Suppressor macrophage (primary cell): ENCODE measurements around the gene WDR90.

ENCODE experiments used
- DNase-seq, 4 experiments: peaks; one replicate each; pipeline ENCODE4 v3.0.0-alpha.2; 2020 to 2022

Gene WDR90

DNA sequence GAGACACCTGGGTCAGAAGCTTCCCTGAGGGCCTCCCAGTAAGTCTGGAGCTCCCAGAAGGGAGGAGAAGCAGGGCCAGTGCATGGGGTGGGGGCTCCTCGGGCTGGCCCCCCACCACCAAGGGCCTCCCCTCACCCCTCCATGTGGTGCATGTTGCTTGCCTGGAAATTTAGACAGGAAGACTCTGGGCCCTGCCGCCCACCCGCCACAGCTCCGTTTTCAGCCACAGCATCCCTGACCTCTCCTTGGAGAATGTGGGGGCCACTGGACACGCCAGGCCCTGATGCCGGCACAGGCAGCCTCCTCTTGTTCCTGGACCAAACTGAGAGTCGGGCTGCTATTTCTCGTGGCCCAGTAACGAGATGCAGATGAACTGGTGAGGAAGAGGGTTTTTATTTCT is 10.3 kb upstream of the WDR90 start:
- DNase-seq = no peak

DNA sequence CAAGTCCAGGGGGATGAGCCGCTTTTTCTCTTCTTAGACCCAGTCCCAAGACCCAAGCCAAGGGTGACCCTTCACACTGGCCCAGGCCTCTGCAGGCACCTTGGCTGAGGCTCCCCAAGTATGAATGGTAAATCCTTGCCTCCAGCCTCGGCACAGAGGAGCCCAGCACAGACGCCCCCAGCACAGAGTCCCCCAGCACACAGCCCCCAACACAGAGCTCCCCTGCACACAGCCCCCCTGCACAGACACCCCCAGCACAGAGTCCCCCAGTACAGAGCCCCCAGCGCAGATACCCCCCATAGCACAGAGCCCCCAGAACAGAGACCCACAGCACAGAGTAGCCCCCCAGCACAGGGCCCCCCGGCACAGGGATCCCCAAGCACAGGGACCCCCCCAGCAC is 8.6 kb upstream of the WDR90 start:
- no peak for DNase-seq

DNA sequence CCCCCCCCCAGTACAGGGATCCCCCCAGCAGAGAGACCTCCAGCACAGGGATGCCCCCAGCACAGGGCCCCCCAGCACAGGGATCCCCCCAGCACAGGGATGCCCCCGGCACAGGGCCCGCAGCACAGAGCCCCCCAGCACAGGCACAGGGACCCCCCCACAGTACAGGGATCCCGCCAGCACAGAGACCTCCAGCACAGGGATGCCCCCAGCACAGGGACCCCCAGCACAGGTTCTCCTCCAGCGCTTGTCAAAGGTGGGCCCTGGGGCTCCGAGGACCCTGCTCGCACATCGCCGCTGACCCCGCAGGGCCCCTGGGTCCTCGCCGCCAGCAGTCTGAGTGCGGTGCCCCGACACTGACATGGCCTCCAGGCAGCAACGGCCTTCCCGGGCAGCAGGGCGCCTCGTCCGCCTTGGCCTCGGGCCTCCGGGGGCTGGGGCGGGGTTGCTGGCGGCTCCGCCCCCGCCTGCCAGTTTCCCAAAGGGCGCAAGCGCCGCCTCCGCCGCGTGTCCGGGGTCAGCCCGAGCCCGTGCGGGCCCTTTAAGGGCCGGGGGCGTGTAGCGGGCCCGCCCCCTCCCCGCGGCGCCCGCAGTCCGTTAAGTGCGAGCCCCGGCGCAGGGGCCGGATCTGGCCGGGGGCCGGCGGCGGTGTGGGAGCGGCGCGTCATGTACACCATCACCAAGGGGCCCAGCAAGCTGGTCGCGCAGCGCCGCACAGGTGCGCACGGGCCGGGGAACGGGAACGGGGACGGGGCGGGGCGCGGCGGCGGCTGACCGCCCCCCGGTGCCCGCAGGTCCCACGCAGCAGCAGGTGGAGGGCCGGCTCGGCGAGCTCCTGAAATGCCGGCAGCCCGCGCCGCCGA is 7.6 kb upstream of the WDR90 start, which contains the start of gene MCRIP2:
Gene MCRIP2 (plus strand): TSS at position 503 of the 863 bp plus-strand sequence. CDS start 164 bp downstream, at position 667.
- peak; percentile 91 to 98 (median 94) for DNase-seq

DNA sequence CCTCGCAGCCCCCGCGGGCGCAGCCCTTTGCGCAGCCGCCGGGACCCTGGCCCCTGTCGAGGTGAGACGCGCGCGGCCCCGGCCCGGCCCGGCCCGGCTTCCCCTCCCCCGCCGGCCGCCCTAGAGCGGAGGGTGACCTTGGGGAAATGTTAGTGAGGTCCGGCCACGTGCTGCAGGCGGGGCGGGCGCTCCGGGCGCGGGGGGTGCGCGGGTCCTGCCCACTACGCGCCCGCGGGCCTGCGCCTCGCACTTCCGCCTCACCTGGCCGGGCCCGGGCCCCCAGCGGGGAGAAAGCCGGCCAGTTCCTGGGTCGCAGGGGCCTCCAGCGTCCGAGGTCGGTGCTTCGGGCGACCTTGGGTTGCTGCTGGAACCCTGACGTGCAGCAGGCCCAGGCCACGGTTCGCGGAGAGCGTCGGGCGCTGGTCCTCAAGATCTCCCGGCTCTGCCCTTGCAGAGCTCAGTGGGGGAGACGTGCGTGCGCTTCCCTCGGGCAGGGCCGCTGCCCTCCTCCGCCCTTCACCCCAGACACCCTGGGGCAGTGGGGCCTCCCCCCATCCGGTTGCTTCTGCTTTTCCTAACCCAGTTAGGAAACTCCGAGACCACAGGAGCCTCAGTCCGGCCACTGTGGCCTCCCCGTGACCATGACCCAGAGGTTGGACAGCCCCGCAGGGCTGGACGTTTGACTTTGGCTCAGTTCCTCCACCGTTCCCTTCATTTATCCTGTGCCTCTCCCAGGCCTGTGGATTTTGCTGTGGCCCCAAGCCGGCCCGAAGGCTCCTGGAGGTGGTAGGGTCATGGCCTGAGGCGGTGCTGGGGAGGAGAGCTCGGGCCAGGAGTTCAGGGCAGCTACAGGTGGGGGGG is 6.7 kb upstream of the WDR90 start:
- DNase-seq = peak; percentile 93 to 97 (median 96)

DNA sequence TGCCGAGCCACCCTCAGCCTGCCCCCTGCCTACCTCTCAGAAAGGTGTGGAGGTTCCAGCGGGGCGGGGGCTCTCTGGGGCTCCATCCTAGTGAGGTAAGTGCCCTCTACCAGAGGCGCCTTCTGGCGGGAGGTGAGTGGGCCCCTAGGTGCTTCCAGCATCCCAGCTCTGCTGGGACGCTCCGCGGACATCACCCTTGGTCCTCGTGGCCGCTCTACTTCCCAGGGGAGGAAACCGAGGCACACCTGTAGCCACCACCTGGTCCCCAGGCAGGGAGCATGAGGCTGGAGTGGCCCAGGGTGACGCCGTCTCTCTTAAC is 6.2 kb upstream of the WDR90 start:
- DNase-seq = no peak

DNA sequence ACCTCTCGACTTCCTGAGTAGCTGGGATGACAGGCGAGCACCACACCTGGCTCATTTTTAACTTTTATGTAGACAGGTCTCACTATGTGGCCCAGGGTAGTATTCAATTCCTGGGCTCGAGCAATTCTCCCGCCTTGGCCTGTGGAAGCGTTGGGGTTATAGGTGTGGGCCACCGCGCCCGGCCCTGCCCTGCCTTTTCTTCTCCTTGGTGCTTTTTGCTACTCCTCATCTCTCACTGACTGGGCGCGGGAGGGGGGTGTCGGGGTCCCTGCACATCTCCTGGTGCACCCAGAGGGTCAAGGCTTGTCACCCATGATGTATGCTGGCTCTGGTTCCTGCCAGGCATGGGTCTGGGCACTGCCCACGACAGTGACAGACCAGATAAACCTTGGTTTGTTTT is 4.6 kb upstream of the WDR90 start:
- no peak for DNase-seq

DNA sequence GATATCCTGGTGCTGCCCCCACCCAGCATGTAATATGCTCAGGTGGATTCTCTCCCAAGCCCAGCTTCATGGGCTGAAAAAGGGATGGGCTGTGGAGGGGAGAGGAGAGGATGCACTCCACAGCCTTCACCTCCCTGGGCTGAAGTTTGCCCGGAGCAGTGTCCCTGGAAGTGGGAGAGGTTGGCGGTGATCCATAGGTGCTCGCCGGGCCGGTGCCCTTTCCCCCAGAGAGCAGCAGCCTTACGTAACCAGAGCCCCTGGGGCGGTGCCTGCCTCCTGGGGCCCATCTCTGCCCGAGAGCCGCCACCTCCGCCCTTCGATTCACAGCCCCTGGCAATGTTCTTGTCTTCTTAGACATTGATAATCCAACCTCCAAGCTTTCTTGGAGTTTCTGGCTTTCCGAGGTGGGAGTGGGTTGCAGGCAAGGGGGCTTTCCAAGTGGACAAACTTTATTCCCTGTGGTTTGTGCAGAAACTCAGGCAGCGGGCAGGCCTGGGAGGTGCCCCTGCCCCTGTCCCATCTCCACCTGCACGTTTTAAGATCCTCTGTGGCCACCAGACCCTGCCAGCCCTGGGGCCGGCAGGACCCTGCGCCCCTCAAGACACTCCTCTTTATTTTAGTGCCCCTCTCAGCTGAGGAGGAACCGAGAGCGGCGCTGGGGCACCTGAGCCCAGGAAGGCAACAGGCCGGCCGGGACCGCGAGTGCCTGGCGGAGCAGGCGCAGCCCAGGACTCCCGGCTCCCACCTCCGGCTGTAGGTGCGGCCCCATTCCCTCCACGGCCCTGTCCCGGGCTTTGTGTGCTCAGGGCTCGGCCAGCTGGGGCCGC is 3.1 kb upstream of the WDR90 start:
- no peak for DNase-seq

DNA sequence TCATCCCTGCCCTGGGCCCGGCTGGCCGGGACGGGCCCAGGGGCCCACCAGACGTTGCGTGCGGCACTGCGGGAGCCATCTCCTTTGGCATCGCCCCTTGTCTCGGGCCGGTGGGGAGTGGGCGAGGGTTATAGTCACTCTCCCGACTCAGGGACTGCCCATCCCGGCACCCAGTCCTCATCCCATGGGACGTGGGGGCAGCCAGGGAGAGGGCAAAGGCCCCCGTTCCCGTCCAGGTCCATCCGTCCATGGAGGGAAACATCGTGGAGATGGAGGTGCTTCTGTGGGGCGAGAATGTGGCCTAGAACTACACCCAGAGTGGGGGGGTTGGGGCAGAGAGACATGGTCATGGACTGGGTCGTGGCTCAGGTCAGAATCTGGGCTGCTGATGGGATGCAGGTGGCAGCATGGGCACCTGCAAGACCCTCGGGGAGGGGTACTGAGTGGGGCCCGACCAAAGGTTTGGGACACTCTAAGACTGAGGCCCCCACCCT is 2.4 kb upstream of the WDR90 start:
- no peak for DNase-seq

DNA sequence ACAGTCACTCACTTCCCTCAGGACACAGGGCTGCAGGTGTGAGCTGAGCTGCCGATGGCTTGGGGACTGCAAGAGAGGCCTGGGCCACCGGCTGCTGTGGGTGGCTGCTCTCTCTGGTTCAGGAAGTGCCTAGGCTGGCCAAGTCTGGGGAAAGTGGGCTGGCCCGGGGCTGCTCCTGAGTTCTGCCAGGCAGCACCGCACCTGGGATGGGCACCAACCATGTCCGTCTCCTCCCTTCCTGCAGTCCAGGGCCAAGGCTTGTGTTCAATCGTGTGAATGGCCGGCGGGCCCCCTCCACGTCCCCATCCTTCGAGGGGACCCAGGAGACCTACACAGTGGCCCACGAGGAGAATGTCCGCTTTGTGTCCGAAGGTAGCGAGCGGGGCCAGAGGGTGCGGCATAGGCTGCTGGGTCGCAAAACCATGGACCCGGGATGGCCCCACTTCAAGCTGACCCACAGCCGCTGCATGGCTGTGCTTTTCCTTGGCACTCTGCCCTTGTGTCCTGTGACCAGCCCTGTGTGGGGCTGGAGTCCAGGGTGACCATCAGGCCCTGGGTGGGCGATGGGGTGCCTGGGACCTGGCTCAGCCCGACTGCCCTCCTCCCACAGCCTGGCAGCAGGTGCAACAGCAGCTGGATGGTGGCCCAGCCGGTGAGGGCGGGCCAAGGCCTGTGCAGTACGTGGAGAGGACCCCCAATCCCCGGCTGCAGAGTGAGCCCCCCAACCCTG is 1.8 kb upstream of the WDR90 start:
- DNase-seq = peak in 1 of 4 experiments; percentile 18

DNA sequence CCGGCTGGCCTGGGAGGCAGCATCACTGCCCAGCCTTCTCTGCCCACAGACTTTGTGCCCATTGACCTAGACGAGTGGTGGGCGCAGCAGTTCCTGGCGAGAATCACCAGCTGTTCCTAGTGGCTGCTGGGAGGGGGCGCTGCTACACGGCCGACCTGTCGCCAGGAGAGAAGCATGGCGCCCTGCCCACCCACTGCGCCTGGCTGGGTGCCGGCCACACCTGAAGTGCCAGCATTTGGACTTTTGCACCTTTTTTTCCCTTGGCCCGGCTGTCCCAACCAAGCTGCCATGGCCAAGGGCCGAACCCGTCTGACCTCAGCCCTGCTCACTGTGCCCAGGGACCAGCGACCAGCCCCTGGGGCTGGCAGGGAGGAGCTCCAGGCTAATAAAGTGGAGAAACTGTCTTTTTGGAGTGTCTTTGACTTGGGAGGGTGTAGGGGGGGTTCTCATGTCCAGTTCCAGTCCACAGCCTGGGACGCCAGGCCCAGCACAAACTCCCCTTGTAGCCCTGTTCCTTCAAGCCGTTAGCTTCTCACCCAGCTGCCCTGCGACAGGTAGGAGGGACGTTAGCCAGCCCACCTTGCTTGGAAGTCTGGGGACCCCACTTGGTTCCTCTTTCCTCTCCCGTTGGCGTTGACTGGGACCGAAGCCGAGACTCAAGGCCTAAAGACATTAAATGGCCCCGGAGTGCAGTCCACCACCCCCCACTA is 939 bp upstream of the WDR90 start:
- peak; percentile 31 to 71 (median 57) for DNase-seq

DNA sequence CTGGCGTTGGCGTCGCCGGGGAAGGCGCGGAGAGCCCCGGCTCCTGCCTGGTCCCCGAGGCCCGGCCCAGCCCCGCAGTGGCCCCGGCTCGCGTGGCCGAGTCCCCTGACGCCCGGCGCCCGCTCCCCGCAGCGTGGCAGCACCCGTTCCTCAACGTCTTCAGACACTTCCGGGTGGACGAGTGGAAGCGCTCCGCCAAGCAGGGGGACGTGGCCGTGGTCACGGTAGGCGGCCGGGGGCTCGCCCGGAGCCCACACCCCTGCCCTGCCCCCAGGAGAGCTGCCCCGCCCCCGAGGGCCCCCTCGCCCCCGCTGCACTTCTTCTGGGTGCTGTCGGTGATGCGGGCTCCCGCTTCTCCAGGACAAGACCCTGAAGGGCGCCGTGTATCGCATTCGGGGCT is 466 bp downstream of the WDR90 start:
- DNase-seq = peak; percentile 11 to 58 (median 34)

DNA sequence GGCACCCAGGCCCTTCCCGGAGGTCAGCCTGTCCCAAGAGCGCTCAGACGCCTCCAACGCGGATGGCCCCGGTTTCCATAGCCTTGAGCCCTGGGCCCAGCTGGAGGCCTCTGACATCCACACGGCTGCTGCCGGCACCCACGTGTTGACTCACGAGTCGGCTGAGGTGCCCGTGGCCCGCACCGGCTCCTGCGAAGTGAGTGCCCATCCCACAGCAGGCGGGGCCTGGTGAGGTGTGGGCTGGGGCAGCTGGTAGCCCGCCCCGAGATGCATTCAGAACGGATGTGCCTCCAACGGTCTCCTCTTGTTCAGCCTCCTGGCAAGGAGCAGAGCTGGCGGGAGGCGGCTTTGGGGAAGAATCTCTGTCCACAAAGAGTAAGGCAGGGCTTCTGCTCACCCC is 2.7 kb downstream of the WDR90 start:
- no peak for DNase-seq

DNA sequence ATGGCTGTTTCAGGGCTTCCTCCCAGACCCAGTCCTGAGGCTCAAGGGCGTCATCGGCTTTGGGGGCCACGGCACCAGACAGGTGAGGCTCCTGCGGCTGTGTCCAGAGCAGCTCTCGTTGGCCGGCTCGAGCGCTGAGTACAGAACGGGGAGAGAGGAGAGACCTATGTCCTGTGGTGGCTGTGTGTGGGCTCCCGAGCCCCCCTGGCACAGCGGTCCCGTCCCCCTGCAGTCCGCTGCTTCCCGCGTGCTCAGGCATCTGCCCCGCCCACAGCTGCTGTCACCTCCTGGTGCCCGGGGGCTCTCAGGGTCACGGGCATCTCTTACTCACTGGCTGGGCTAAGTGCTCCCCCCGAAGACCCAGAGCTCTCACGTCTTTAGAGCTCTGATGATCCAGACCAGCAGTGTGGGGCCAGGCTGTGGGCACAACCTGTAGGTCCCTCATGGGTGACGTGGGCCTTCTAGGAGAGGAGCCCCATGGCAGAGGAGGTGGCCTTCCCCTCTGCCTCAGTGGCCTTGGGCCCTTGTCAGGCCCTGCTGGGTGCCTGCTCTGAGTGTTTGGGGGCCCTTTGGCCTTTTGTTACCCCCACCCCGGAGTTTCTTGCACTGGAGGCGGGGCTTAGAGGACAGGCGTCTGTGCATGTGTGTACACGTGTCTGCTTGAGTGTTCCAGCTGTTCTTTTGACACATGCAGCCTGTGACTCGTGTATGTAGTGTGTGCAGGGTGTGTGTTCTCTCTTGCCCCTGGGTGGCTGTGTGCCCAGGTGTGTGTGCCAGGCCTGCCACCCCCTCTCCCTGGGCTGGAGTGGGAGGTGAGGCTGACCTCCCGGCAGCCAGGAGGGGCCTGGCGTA is 3.5 kb downstream of the WDR90 start:
- no peak for DNase-seq

DNA sequence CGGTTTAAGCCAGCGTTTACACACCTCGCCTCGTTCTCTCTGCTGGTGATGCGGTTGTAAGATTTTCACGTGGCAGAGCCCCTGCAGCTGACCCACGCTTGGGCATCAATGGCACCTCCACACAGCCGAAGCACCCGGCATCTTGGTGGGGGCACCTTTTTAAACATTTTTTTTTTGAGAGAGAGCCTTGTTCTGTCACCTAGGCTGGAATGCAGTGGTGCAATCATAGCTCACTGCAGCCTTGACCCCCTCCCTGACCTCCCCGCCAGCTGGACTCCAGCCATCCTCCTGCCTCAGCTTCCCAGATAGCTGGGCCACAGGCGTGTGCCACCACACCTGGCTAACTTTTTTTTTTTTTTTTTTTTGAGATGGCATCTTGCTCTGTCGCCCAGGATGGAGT is 4.9 kb downstream of the WDR90 start:
- no peak for DNase-seq

DNA sequence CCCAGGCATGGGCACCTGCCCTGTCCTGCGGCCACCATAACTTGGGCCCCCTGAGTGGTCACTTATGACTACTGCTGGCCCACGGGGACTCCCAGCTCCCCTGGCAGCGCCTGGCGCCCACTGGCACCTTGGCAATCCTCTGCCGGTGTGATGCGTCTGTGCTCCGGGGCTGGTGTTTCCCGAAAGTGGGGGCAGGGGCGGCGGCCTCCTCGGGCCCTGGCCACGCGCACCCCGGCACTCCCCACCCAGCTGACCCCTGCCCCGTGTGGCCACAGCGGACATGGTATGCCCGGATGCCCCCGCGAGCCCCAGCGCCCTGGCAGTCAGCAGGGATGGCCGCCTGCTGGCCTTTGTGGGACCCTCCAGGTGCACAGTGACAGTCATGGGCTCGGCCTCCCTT is 8.3 kb downstream of the WDR90 start:
- no peak for DNase-seq

DNA sequence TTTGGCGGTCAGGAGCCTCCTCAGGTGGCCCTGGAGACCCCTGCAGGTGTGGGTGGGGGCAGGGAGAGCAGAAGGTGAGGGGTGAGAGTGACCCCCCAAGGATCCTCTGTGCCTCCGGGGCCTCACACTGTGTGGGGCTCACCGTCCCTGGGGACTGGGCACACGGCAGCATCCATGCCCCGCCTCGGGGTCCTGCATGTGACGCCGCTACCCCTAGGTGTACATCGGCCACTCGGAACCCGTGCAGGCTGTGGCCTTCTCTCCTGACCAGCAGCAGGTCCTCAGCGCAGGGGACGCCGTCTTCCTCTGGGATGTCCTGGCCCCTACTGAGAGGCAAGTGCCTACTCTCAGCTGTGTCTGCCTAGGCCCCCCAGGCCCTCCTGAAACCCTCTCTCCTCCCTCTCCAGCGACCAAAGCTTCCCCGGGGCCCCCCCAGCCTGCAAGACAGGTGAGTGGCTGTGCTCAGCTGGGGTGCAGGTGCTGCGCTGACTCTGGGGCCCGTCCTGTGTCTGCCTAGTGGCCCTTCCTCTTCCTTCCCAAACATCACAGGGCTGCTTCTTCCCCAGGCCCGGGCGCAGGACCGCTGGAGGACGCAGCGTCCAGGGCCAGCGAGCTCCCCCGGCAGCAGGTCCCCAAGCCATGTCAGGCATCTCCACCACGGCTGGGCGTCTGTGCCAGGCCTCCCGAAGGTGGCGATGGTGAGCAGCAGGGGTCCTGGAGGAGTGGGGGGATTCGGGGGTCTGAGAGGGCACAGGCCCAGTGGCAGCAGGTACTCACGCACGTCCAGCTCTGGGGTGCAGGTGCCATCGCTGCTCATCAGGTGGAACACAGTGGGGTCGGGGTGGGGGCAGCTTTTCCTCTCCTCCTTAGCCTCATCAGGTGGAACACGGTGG is 9.8 kb downstream of the WDR90 start:
- DNase-seq = no peak

DNA sequence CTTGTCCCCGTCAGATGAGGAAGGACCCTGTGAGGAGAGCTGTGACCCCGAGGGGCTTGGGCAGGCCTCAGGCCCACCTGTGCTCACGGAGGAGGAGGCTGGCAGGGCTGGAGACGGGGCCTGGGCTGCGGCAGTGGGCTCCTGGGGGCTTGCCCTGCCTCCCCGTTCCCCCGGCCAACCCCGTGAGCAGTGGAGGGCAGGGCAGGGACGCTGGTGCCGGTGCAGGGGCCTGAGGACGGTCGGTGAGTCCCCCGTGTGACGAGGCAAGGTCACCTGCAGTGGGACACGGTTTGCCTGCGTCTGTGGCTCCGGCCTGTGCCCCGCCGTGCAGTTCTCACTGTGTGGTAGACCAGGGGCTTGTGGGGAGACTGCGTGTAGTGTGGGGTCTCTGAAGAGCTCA is 10.5 kb downstream of the WDR90 start:
- no peak for DNase-seq

DNA sequence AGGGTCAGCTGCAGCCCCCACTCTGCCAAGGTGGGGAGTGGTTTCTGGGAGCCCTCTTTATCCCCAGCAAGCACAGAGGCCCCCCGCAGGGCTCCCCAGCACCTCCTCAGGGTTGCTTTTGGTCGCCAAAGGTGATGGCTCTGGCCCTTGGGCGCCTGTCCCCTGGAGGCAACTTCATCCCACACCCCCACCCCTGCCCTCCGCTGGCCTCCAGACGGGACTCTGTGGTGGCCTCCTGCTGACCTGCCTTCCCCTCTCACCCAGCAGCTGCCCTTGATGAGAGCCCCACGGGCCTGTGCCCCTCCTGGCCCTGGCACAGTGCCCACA is 10.9 kb downstream of the WDR90 start:
- DNase-seq = no peak

DNA sequence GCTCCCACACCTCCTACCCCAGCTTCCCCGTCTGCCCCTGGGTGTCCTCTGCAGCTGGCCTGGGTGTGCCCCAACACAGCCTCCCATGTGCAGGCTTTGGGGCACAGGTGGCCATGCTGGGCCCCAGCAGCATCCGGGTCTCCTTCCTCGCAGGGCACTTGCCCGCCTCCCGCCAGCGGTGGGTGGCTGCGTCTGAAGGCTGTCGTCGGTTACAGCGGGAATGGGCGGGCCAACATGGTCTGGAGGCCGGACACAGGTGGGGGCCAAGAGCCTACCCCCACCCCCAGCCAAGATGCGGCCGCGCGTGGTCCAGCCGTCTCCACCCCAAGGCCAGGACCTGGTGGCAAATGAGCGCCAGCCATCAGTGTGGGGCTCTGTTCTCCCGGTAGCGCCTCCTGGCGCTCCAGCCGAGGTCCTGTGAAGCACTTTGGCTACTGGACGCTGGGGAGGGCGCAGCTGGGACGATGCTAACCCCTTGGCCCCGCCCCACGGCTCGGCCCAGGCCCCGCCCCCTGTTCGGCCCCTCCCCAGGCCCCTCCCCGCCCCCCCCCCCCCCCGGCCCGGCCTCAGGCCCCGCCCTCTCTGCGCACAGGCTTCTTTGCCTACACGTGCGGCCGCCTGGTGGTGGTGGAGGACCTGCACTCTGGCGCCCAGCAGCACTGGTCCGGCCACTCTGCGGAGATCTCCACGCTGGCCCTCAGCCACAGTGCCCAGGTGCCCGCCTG is 11.5 kb downstream of the WDR90 start:
- peak; percentile 92 to 97 (median 96) for DNase-seq
